ENCODE measurements around the gene MEGF10. TPM values are rescaled to one million over a fixed set of nuclear protein-coding genes. Genes with fewer than 3 reads are reported as not detected.
"Not testable (repeated sequence)": the region's sequence is repeated elsewhere in the genome, so short reads cannot be mapped to it uniquely, and the experiment has no call there.

The MEGF10 gene
- polyA plus RNA-seq, 5 donors, result 1.0 to 1.8 (median 1.5) TPM

- DNase-seq, result no peak
Observed at GRCh38 chr5:127297348-127298035, 6.9 kb downstream of the MEGF10 start.

GRCh38 chr5:127298036-127298429 lies 7.4 kb downstream of the MEGF10 start:
- no peak for DNase-seq

- no peak for DNase-seq
Observed at GRCh38 chr5:127298656-127299055, 8.1 kb downstream of the MEGF10 start.

GRCh38 chr5:127299678-127300077 lies 9.1 kb downstream of the MEGF10 start:
- no peak for DNase-seq

GRCh38 chr5:127302509-127302908 lies 11.9 kb downstream of the MEGF10 start:
- no peak for DNase-seq

GRCh38 chr5:127303404-127303803 lies 12.8 kb downstream of the MEGF10 start:
- no peak for DNase-seq

GRCh38 chr5:127305493-127305892 lies 14.9 kb downstream of the MEGF10 start:
- no peak for DNase-seq

GRCh38 chr5:127306036-127306435 lies 15.4 kb downstream of the MEGF10 start:
- DNase-seq, result no peak

- DNase-seq, result no peak
Observed at GRCh38 chr5:127306647-127307046, 16.1 kb downstream of the MEGF10 start.

- DNase-seq, result no peak
Observed at GRCh38 chr5:127307868-127308267, 17.3 kb downstream of the MEGF10 start.

GRCh38 chr5:127308325-127308724 lies 17.7 kb downstream of the MEGF10 start:
- not testable (repeated sequence) for DNase-seq

GRCh38 chr5:127308945-127309344 lies 18.3 kb downstream of the MEGF10 start:
- DNase-seq, result no peak

GRCh38 chr5:127311349-127311748 lies 20.8 kb downstream of the MEGF10 start:
- no peak for DNase-seq

- no peak for DNase-seq
Observed at GRCh38 chr5:127311781-127312525, 21.4 kb downstream of the MEGF10 start.

GRCh38 chr5:127313379-127313778 lies 22.8 kb downstream of the MEGF10 start:
- no peak for DNase-seq

GRCh38 chr5:127313847-127314473 lies 23.4 kb downstream of the MEGF10 start:
- DNase-seq, result no peak

GRCh38 chr5:127316011-127316410 lies 25.4 kb downstream of the MEGF10 start:
- no peak for DNase-seq

- DNase-seq, result not testable (repeated sequence)
Observed at GRCh38 chr5:127317385-127317784, 26.8 kb downstream of the MEGF10 start.

- DNase-seq, result no peak
Observed at GRCh38 chr5:127320032-127320965, 29.7 kb downstream of the MEGF10 start.

GRCh38 chr5:127321465-127321864 lies 30.9 kb downstream of the MEGF10 start:
- no peak for DNase-seq

GRCh38 chr5:127322403-127322802 lies 31.8 kb downstream of the MEGF10 start:
- no peak for DNase-seq

- DNase-seq, result no peak
Observed at GRCh38 chr5:127324756-127325155, 34.2 kb downstream of the MEGF10 start.
